ENCODE measurements around the gene WDFY4.

Gene WDFY4

DNA sequence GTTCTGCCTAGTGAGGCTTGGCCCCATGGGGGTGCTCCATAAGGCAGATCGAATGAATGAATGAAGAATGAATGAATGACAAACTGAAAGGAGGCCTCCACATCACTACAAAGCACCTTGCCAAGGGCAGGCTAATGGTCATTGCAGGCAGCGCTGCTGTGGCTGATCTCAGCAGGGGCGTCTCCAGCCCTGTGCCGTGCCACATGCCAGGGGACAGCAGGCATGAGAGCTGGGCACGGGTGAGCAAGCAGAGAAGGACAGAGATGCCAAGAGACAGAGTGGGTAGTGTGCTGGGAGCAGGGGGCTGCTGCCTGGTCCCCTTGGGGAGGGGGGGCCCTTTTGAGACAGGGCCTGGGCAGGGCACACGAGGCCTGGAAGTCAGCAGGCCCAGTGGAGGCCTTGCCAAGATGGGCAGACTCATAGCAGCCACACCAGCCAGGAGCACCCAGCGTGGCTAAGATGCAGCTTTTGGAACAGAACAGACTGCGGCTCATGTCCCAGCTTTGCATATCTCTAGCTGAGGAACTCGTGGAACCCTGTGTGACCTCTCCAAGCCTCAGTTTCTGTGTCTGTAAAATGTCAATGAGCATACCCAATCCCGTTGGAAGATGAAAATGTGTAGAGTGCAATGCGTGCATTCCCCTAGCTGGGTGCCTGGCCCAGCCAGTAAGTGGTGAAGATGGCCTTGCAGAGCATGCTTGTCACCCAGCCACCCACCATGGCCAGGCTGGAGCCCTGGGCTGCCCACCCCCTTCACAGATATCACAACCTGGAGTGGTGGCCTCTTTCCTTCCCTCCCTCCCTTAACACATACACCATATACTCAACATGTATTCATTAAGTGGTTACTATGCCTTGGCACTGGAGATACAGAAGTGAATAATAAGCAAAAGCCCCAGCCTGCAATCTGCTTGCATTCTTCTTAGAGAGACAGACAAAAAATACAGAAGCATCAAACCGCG lies 316.0 kb downstream of the WDFY4 start:
- no peak for DNase-seq

DNA sequence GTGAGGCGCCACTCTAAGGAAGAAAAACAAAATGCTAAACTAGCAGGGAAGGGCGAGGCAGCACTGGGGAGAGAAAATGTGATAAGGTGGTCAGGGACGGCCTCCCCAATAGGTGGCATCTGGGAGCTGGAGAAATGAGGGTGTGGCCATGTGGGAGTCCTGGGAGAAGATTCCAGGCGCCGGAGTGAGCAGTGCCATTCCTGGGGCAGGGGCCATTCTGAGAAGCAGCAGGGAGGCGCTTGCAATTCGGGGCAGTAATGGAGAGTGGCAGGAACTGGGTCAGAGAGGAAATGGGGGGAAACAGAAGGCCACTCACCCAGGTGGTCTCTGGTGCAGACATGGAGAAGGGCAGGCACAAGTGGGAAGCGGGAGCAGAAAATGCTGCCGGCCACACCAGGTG lies 316.7 kb downstream of the WDFY4 start:
- DNase-seq, result no peak

DNA sequence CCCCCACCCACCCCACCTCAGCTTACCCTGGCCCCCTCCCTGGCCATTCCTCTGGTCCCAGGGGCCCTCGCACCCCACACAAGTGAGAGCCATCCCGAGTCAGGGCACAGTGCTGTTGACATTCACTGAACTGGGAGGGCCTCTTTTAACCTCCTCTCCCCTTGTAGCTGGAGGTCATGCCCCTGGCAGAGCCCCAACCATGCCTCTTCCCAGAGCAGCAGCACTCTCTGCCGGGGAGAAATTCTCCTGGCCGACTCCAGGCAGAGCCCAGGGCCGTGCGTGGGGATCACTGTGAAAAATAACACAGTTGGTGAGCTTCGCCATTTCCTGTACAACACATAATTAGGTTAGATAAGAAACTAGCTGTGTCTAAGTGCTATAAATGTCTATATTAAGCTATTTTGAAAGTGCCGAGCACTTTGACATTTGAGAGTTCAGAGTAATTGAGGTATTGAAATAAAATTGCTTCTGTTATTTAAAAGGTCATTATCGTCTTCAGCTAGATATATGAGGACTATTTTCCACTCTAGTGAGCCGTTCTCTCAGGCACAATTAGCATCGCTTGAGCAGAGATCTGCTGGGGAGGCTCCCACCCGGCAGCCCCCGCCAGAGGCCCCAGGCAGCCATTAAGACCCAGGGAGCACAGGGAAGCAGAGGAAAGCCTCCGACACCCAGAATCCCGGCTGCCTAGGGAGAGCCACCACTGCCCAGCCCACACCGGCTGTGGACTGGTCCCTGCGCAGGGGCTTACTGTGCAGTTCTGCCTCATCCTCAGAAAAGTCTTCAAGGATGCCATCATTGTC lies 317.4 kb downstream of the WDFY4 start:
- DNase-seq, result no peak

DNA sequence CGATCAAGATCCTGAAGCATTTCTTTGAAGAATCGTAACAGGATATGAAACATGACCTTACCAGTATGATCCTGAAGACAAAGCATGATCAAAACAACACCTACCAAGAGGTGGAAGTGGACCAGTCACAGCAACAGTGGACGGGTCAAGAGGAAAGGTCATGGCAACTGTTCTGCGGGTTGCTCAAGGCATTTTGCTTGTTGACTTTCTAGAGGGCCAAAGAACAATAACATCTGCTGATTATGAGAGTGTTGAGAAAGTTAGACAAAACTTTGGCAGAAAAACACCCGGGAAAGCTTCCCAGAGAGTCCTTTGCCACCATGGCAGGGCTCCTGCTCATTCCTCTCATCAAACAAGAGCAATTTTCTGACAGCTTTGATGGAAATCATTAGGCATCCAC lies 320.6 kb downstream of the WDFY4 start:
- DNase-seq, result no peak

DNA sequence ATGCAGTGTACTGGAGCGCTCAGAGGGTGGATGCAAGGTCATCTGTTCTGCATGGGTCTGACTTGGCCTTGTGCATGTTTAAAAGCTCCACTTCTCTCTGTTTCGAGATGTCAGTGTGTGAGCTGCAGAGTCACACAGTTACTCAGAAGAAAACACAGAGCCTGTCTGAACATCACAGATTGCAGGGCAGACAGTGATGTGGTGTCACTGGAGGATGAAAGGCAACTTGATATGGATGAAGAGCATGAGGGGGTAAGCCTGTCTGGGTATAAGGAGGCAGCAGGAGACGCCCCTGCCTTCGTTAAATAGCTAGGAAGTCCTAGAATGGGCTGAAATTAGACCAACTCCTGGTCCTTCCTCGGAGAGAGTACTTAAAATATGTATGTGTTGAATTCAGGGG lies 322.5 kb downstream of the WDFY4 start:
- DNase-seq, result no peak

DNA sequence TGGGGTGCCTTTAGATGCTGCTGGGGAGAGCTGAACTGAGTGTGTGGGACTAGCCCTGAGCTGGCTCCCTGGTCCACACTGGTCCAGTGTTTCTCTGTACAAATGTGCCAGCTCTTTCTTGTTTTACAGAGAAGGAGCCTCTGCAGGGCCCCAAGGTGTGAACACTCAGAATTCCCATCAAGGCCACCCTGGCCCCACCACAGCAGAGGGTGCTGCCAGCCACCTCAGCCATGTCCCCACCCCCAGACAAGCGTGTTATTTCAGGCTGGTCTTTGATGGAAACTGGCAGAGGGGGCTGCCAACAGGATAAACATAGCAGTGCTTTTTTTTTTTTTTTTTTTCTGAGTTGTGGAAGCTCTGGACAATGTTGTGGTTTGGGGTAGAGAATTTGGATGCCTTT lies 323.4 kb downstream of the WDFY4 start:
- no peak for DNase-seq

DNA sequence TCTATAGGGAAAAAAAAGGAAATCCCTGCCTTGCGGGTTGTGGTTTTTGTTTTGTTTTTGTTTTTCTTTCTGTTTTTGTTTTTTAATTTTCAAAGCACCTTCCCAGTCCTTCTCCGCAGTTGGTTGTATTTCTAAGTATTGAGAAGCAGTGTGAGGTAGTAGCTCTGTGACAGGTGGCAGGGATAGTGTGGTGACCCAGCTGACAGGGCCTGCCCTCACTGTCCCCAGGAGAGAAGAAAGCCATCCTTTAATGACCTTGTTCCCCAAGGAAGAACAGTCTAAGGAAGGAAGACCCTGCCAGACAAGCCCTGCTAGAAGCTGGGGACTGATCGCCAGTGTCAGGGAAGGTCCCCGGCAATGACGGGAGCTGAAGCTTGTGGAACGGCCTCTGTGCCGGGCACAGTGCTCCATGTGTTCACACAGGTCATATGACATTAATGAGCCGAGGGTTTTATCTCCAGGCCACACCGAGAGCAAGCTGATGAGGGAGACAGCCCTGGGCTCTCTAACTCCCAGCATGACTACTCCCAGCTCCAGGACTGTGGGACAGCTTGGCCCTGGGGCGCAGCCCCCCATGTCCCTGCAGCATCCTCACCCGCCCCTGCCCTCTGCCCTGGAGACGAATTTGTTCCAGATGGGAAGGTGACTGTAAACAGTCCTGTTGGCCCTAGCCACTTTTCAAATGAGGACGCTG lies 324.0 kb downstream of the WDFY4 start:
- no peak for DNase-seq

DNA sequence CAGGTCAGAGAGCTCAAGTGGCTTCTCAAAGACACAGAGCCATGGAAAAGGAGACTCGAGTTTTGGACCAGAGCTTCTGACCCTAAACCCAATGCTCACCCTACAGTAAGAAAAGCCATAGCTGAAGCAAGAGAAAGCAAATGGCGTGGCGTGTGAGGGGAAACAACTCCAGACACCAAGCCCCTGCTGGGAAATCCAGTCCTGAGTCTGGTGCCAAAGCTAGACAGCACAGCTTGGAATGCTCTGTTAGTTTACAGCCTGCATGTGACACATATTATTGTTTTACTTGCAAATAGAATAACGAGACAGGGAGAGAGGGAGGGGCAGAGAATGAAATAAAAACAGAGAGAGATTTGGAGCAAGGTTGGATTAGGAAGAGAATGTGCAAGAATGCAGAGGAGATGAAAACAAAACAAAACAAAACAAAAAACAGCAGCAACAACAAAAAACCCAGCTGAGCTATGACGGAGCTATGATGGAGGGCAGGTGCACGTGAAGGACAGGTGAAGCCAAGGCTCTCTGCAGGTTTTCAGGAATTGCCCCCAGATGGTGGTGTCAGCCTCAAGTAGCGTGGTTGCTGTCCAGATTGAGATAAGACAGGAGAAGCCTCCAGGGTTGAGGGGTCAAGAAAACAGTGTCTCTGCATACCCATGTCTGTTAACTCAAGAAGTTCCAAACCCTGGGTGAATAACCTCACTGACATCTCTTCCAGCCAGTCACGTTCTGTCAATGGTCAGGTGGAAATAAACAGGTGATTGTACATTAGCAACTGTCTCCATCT lies 324.7 kb downstream of the WDFY4 start:
- no peak for DNase-seq

DNA sequence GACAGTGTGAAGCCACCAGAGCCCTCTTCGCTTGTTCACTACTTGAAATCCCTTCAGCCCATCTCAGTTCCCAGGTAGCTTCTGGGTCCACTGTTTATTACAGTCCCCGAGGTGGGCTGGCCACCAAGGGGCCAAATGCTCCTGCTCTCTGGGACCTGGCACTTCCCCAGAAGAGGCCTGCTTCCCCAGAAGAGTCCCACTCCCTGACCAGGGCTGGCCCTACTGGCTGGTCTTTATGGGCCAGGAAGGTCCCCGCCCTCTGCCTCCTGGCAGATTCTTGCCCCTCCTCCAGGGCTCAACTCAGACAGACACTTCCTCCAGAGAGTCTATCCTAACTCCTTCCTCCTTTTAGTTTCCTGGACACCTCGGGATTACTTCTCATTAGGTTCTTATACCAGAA lies 325.6 kb downstream of the WDFY4 start:
- DNase-seq, result no peak

DNA sequence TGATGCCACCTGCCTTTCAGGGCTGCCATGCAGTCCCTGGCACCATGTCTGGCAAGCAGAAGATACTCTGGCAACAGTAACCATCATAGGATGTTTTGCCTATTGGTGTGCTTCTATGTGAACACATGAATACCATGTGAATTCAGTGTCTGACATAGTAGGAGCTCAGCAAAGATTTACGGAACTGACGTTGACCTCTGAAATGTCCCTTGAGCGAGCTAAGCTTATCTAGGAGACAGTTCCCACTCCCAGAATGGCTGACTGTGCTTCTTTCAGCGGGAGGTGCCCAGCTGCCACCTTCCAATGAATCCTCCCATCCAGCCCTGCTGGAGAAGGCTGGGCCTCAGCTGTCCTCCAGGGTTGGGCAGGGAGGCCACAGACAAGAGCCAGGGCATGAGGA lies 326.2 kb downstream of the WDFY4 start:
- DNase-seq, result no peak

DNA sequence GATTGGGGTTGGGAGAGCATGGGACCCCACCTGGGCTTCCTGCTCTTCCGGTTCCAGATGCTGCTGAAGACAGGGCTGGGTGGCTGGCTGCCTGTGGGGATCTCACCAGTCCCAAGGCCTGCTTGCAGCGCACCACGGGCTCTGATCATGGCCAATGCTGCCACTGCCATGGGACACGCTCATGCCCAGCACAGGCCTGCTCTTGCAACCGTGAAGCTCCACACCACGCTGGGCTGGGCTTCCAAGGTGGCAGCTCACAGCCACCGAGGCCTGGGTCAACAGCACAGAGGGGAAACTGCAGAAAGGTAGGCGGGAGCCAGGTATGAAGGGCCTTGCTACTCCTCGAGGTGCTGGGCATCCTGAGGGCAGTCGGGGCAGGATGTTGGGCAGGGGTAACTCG lies 327.1 kb downstream of the WDFY4 start:
- no peak for DNase-seq

DNA sequence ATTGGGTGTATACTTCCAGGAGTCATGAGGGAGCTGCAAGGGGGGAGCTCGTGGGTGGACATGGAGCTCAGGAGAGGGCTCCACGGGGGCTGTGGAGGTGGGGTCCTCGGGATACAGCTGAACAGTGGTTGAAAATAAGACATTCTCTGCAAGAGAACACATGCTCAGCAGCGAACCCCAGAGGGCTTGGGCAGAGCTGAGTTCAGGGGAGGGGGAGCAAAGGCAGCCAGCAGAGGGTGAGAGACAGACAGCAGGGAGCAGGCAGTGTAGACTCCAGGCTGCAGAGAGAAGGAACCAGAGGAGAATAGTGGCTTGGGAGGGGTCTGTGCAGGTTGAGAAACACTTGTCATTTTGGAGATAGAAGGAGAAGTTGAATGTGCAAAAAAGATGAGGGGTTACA lies 327.9 kb downstream of the WDFY4 start:
- DNase-seq, result no peak

DNA sequence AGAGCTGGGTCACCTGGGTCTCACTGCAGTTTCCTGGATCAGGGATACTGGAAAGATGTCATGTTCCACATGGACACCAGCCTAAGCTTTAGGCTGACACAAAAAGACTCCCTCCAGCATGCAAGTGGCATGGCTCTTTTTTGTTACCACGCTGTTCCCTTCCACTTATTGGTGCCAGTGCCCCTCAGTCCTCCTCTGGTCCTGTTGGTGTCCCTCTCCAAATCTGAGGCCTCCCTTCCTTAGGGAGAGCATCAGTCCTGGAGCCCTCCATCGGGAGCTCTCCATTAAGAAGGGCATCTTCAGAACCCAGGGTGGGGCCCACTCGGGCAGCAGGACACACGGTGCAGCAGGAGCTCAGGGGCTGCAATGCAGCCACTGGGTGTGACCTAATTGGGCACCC lies 331.0 kb downstream of the WDFY4 start:
- DNase-seq, result no peak

DNA sequence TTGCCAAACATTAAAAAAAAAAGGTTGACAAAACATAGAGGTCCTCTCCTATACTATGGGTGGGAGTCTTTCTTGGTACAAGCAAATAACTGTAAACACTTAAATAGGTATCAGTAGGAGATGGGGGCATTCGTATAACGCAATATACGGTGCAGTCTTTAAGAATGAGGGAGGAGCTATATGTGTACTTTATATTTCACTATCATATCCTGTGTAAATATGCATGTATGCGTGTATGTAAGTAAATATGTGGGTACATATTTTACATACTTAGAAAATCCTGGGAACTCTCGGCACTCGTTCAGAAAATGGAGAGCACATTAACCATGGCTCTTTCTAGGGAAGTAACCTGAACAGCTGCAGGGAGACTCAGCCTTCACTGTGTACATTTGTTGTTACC lies 337.0 kb downstream of the WDFY4 start:
- DNase-seq, result no peak

DNA sequence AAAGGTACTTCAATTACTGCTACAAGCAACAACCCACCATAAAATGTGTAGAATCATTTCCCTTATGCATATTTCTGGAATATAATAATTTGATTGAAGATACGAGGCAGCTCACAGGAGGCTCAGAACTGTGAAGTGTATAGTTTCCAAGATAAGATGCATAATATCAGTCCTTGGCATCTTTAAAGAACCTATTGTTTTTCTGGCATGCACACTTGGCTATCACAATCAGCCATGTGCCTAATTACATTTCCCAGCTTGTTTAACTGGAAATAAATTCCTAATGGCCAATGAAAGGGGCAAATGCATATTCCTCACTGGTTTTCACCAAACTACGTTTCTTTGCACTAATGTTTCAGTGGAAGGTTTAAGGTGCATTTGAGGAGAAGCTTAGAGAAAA lies 338.4 kb downstream of the WDFY4 start:
- DNase-seq, result no peak

DNA sequence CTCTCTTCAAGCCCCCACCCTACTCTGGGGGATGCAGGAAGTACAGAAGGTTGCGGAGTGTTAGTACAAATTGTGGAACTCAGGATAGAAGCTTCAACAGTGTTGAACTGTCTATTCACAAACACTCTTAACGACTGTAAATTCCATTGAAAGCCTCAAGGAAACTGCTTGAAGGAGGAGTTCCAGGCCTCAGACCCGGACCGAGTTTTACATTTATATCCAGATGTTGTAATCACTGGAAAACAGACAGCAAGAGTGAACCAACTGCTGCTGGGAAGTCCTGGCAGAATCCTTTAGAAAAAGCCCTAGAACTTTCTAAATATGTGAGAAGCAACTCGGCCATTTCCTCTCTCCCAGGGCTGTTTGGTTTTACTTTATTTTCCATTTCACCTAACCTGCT lies 339.1 kb downstream of the WDFY4 start:
- no peak for DNase-seq

DNA sequence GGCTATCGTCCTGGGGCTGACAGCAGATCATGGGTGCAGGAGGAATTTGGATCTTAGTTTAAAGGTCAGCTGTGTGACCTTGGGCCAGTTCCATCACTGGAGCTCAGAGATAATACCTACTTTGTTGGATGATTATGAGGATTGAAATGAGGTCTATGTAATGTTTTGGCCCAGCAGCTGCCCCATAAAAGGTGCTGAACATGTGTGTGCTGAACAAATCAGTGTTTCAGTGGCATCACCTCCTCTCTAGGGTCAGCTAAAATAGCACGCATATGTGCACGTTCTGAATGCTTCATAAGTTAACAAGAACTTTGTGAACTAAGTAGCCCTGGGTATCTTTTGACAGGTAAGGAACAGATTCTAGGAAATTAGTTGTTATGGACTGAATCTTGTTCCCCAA lies 339.8 kb downstream of the WDFY4 start:
- DNase-seq, result no peak

DNA sequence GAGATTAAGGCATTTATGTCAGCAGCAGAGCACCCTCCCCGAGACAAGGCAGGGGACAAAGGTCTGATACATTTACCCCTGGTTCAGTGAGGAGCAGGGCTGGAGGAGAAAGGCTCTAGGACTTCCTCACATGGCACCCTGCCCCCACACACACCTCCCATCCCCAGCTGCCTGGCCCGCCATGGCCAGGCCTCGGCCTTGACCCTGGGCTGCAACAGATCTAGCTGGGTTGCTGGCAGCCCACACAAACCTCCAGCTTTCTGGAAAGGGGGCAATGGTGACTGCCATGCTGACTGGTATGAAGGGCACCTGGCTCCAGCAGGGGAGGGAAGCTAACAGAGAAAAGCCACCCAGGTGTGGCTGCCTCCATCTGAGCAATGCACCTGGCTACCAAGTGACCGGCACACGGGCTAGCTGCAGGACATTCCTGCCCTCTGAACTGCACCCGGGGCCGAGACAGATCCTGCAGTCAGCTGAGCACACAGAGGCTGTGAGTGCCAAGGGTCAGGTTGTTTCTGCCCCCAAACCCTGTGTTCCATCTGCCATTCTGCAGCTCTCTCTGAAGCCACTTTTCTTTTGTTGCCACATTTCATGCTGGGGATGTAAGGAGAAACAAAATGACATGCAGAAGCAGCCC lies 340.8 kb downstream of the WDFY4 start:
- DNase-seq, result no peak

DNA sequence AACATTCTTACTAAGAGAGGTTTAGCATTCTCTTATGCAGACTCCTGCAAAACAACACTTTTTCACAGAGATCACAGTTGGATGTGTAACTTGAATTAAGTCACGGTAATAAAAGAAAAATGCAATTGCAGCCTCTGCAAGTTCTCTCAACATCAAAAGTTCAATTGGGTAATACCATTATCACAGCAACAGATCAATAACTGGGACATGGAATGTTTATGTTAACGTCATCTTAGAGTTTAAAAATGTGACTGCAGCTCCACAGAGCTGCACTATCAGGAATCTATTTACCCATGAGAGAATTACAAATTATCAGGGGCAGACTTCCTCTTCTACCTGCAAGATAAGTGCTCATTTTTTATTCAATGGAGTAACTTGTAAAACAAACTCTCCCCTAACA lies 344.0 kb downstream of the WDFY4 start:
- DNase-seq, result no peak

DNA sequence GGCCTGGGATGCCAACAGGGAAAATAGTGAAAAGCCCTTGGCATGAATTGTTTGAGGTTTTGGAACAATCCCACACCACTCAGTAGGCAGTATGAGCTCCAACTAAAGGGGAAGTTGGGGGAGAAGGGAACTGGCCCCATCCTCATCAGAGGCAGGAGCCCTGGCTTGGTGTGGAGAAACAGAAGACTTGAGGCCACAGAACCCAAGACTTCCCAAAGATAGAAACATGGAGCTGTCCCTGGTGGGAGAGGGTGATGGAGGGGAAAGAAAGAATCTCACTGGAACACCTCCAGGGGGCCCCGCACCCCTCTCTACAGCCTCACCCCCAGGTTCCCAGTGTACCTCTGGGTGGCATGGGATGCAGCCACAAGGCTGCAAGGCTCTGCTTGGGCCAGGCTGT lies 345.0 kb downstream of the WDFY4 start:
- no peak for DNase-seq
